Nephron progenitor cell (in vitro differentiated cells): ENCODE measurements around the gene ERC2.
"Not testable (repeated sequence)": the region's sequence is repeated elsewhere in the genome, so short reads cannot be mapped to it uniquely, and the experiment has no call there.

ENCODE experiments used
- DNase-seq: peaks from one replicate; pipeline ENCODE4 v3.0.0; 2021
- H3K27ac Mint-ChIP-seq: 2 replicates; pipeline ENCODE4 v1.8.0; 2021; ENCODE audit warnings: mild to moderate bottlenecking, moderate library complexity, mixed read lengths
- H3K27me3 Mint-ChIP-seq: 2 replicates; pipeline ENCODE4 v1.8.0; 2021; ENCODE audit warnings: mild to moderate bottlenecking, low read depth, mixed read lengths; ENCODE audit not compliant: poor library complexity
- H3K36me3 Mint-ChIP-seq: 2 replicates; pipeline ENCODE4 v1.8.0; 2021; ENCODE audit warnings: low read depth, mixed read lengths
- H3K4me1 Mint-ChIP-seq: 2 replicates; pipeline ENCODE4 v1.8.0; 2021; ENCODE audit warnings: mixed read lengths
- H3K4me3 Mint-ChIP-seq: 2 replicates; pipeline ENCODE4 v1.8.0; 2021; ENCODE audit warnings: mild to moderate bottlenecking, moderate library complexity, mixed read lengths
- H3K9me3 Mint-ChIP-seq: 2 replicates; pipeline ENCODE4 v1.8.0; 2021; ENCODE audit warnings: mild to moderate bottlenecking, moderate library complexity, mixed read lengths
- TF ChIP-seq, protein P1 (sequence below): fragments of 200-600 bp; sonication (generic); IDR thresholded peaks from 2 replicates; pipeline ENCODE4 v1.5.0; 2021; ENCODE audit warnings: antibody characterized with exemption

ERC2 gene

DNA sequence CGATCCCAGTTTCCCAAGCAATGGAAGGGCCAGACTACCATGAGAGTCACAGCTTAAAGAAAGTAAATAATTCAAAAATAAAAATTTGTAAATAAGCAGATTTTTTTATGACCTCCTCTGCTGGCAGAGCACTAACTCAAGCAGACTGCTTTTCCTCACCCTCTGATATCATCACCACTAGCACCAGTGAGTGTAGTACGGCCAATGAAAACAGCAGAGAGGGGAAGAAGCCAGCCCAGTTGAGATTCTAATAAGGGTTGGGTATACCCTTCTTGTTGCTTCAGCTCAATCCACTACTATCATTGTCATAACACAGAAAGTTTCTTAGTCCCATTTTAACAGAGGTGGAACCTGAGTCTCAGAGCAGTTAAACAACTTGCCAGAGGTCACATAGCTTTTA lies 193.1 kb downstream of the ERC2 start:
- H3K4me1 Mint-ChIP-seq, result peaks cover 22% of the 10 kb centered on the region
- TF ChIP-seq, protein P1, sequence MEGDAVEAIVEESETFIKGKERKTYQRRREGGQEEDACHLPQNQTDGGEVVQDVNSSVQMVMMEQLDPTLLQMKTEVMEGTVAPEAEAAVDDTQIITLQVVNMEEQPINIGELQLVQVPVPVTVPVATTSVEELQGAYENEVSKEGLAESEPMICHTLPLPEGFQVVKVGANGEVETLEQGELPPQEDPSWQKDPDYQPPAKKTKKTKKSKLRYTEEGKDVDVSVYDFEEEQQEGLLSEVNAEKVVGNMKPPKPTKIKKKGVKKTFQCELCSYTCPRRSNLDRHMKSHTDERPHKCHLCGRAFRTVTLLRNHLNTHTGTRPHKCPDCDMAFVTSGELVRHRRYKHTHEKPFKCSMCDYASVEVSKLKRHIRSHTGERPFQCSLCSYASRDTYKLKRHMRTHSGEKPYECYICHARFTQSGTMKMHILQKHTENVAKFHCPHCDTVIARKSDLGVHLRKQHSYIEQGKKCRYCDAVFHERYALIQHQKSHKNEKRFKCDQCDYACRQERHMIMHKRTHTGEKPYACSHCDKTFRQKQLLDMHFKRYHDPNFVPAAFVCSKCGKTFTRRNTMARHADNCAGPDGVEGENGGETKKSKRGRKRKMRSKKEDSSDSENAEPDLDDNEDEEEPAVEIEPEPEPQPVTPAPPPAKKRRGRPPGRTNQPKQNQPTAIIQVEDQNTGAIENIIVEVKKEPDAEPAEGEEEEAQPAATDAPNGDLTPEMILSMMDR, result no peak
- H3K36me3 Mint-ChIP-seq, result peaks cover 31% of the 10 kb centered on the region
- H3K4me3 Mint-ChIP-seq, result no peak overlapping the region
- no peak overlapping the region for H3K27ac Mint-ChIP-seq
- peaks cover 3% of the 10 kb centered on the region for H3K27me3 Mint-ChIP-seq
- no peak for DNase-seq
- peaks cover 20% of the 10 kb centered on the region for H3K9me3 Mint-ChIP-seq

- H3K36me3 Mint-ChIP-seq, result peaks cover 17% of the 10 kb centered on the region
- peak overlapping the region; percentile 58 for H3K27ac Mint-ChIP-seq
- peaks cover 6% of the 10 kb centered on the region for H3K9me3 Mint-ChIP-seq
- no peak for DNase-seq
- H3K4me1 Mint-ChIP-seq, result peaks cover 25% of the 10 kb centered on the region
- peaks cover 3% of the 10 kb centered on the region for H3K27me3 Mint-ChIP-seq
- H3K4me3 Mint-ChIP-seq, result no peak overlapping the region
- TF ChIP-seq, protein P1, result no peak
These were observed 198.3 kb downstream of the ERC2 start for GRCh38 chr3:56269755-56270535.

DNA sequence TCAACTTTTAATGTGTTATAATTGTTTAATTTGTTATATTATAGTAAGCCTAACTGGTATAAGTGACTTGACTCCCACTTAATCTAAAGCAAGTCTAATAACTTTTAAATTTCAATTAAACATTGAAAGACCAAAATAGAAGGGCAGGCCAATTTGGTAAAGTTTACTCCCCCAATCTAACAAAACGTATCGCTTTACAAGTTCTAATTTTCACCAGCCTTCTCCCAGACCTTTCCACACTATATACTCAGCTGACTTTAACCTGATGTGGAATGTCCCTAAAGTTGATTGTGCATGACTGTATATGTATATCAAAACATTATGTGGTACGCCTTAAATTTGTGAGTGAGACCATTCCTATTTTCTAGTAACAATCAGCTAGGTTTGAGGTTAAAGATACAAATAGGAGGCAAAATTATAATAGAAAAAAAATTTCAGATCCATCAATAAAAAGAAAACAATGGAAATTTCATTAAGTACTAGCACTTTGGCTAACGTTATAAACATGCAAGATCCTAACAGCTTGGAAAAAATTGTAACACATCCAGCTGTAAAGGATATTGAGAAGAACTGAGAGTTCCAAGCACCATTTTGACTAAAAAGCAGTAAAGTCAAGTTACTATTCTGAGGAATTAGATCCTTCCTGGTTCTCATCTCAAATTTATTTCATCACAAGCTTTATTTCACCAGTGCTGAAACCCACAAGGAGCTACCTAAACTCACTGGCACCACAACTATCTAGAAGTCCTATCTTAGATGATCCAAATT lies 199.5 kb downstream of the ERC2 start:
- peaks cover 18% of the 10 kb centered on the region for H3K9me3 Mint-ChIP-seq
- H3K4me3 Mint-ChIP-seq, result no peak overlapping the region
- peak overlapping the region; percentile 58 for H3K27ac Mint-ChIP-seq
- H3K27me3 Mint-ChIP-seq, result peaks cover 3% of the 10 kb centered on the region
- DNase-seq, result no peak
- H3K4me1 Mint-ChIP-seq, result peaks cover 19% of the 10 kb centered on the region
- TF ChIP-seq, protein P1, result no peak
- peaks cover 24% of the 10 kb centered on the region for H3K36me3 Mint-ChIP-seq

DNA sequence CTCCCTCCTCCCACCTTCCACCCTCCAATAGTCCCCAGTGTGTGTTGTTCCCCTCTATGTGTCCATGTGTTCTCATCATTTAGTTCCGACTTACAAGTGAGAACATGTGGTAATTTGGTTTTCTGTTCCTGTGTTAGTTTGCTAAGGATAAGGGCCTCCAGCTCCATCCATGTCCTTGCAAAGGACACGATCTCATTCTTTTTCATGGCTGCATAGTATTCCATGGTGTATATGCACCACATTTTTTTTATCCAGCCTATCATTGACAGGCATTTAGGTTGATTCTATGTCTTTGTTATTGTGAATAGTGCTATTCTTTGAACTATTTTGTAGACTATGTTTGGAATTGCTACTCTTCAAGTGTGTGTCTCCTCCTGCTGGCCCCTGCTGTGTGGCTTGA lies 206.4 kb downstream of the ERC2 start:
- H3K4me3 Mint-ChIP-seq, H3K27me3 Mint-ChIP-seq, DNase-seq, H3K27ac Mint-ChIP-seq, H3K4me1 Mint-ChIP-seq: not testable (repeated sequence)
- Mint-ChIP-seq H3K9me3 (peaks cover 29% of the 10 kb centered on the region), H3K36me3 (peaks cover 13% of the 10 kb centered on the region)

GRCh38 chr3:56260262-56260661 lies 208.0 kb downstream of the ERC2 start:
- TF ChIP-seq, protein P1, result no peak
- Mint-ChIP-seq H3K36me3 (peaks cover 10% of the 10 kb centered on the region), H3K27ac (no peak overlapping the region), H3K27me3 (peaks cover 8% of the 10 kb centered on the region), H3K4me3 (no peak overlapping the region), H3K4me1 (peaks cover 5% of the 10 kb centered on the region), H3K9me3 (peaks cover 25% of the 10 kb centered on the region)
- no peak for DNase-seq

GRCh38 chr3:56257826-56258225 lies 210.4 kb downstream of the ERC2 start:
- no peak overlapping the region for H3K27ac Mint-ChIP-seq
- peaks cover 7% of the 10 kb centered on the region for H3K9me3 Mint-ChIP-seq
- TF ChIP-seq, protein P1, result no peak
- H3K36me3 Mint-ChIP-seq, result no peaks in the 10 kb centered on the region
- peaks cover 8% of the 10 kb centered on the region for H3K27me3 Mint-ChIP-seq
- H3K4me3 Mint-ChIP-seq, result no peak overlapping the region
- peaks cover 12% of the 10 kb centered on the region for H3K4me1 Mint-ChIP-seq
- DNase-seq, result no peak
